Left colon (tissue), 2 donors: ENCODE measurements around the gene KLK1. TPM values are rescaled to one million over a fixed set of nuclear protein-coding genes. Genes with fewer than 3 reads are reported as not detected.
"Not testable (repeated sequence)": the region's sequence is repeated elsewhere in the genome, so short reads cannot be mapped to it uniquely, and the experiment has no call there.

Experiments
- ATAC-seq: fragments of 200-7000 bp; cut with Tn5 transposase; one replicate; pipeline ENCODE4 v1.9.1; 2020; ENCODE audit warnings: mild to moderate bottlenecking, moderate library complexity
- DNase-seq, 2 donors: peaks; one replicate each; pipeline ENCODE4 v3.0.0-alpha.2; 2020
- intact Hi-C, 2 donors: fragments of 100-400 bp; cut with DNase I in 1 of 2; cut with micrococcal nuclease in 1 of 2; formaldehyde crosslinking; loops; one replicate each; pipeline versions ENCODE4 v1.11.2 to v1.14.0; 2022; cut with DNase I, micrococcal nuclease
- total RNA-seq, 2 donors: library from RNA; stranded (reverse); fragmentation: NEBNext Ultra II Directional; extraction: Animal tissue kit (Norgen Biotek cat#: 25700); gene quantifications; one replicate each; pipeline ENCODE4 v1.2.1, GENCODE V29; 2021
- donor health status: DM: no; HTN: no; CAD: no.
- donor health status: DM: yes; HTN: yes; CAD: no.

KLK1 gene
- total RNA-seq, 2 donors from 2014 or later: 182 to 236 TPM

DNA sequence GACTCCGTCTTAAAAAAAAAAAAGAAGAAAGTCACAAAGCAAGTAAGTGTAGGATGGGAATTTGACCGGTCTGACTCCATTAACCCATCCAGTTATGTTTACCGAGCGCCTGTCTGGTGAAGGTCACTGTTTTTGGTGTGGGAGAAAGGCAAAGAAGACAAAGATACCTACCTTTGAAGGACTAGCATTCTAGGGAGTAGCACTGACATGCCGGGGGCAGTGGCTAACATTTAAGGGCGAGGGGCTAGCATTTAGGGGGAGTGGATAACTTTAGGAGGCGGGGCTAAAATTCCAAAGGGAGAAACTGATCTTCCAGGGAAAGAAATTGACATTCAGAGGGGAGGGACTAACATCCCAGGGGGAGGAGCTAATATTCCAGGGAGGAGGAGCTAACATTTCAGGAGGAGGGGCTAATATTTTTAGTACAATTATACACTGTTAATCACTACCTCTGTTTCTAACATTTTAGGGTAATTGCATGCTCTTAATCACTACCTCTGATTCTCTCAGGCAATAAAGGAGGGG is 44.6 kb downstream of the KLK1 start:
- intact Hi-C loops: no loop called here
- ATAC-seq (no peak), DNase-seq (no peak)

DNA sequence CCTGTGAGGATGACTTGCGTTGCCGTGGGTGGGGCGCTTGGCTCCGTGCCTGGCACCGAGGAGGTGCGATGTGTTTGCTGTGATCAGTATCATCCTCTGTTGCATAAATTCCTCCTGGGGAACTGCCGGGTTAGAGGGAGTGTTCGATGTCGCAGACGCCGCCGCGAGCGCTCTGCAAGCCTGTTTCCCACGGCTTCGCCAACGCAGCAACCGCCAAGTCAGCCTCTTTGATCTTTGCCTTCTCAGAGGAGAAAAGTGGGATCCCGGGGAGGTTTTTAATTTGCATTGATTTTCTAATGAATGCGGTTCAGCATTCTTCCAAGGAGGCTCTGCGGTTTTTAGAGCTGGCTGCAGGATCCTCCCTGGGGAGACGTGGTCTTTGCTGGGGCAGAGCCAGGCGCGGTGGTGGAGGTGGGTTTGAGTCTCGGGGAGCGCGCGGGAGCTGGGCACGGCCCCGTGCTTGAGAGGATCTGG is 45.7 kb downstream of the KLK1 start:
- intact Hi-C loops: no loop called here
- ATAC-seq (no peak), DNase-seq (no peak)

DNA sequence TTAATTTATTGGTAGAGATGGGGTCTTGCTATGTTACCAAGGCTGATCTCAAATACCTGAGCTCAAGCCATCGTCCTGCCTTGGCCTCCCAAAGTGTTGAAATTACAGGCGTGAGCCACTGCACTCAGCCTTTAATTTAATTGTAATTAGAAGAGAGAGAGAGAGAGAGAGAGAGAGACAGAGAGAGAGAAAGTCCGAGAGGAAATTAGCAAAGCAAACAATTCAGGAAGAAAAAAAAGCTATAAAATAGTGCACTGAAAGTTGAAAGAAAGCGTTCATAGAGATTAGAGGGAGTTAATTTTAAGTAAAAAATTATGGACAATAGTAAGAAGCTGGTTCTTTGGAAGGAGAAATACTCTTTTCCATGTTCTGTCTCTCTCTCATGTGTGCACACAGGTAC is 46.3 kb downstream of the KLK1 start:
- intact Hi-C loops: no loop called here
- ATAC-seq (no peak), DNase-seq (no peak)

- ATAC-seq (no peak), DNase-seq (no peak)
- intact Hi-C loops: no loop called here
Measured at GRCh38 chr19:50776131-50776530, 47.5 kb downstream of the KLK1 start.

DNA sequence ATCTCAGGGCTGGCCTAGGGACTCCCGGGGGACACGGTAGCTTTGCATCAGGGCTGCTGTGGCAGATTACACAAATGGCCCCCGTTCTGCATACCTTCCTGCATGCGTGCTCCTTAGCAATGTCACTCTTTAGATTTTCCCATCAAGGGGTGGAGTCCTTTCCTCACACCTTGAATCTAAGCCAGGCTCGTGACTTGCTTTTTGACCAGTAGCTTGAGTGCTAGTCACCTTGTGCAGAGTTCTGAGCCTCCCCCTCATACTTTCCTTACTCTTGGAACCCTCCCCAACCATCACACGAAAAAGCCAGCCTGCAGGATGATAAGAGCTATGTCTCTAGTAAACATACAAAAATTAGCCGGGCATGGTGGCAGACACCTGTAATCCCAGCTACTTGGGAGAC is 50.1 kb downstream of the KLK1 start:
- ATAC-seq, intact Hi-C loops, DNase-seq: not testable (repeated sequence)

DNA sequence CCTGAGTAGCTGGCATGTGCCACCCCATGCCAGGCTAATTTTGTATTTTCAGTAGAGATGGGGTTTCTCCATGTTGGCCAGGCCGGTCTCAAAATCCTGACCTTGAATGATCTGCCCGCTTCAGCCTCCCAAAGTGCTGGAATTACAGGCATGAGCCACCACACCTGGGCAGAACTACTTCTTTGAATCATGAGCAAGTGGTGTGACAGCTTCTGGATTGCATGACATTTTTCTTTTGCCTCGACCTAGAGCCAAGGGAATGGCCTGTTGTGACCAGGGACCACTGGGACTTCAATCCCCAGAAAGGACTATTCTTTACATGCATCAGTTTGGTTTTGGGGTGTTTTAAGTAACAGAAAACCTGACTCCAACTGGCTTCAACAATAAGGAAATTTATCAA is 50.7 kb downstream of the KLK1 start:
- ATAC-seq, intact Hi-C loops, DNase-seq: not testable (repeated sequence)

GRCh38 chr19:50772476-50772875 is 51.1 kb downstream of the KLK1 start:
- DNase-seq (no peak), ATAC-seq (no peak)
- intact Hi-C loops: no loop called here

GRCh38 chr19:50770888-50771287 is 52.7 kb downstream of the KLK1 start:
- ATAC-seq: no peak
- intact Hi-C loops: no loop called here
- DNase-seq: no peak

DNA sequence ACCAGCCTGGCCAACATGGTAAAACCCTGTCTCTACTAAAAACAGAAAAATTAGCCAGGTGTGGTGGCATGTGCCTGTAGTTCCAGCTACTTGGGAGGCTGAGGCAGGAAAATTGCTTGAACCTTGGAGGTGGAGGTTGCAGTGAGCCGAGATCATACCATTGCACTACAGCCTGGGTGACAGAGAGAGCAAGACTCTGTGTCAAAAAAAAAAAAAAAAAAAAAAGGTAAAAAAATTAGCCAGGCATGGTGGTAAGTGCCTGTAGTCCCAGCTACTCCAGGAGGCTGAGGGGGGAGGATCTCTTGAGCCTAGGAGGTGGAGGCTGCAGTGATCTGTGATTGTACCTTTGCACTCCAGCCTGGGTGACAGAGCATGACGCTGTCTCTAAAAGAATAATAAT is 53.4 kb downstream of the KLK1 start, which contains the start of gene GPR32:
GPR32 (plus strand) TSS at position 301 of the 400 bp plus-strand sequence. CDS start 137 bp downstream, outside the sequence.
- ATAC-seq, DNase-seq, intact Hi-C loops: not testable (repeated sequence)

Other genes with a start within 250 kb of the KLK1 start
- gene SYT3, start 183.9 kb downstream of the KLK1 start, total RNA-seq: not detected
- not detected for gene C19orf81, start 174.3 kb downstream of the KLK1 start, total RNA-seq
- gene SHANK1, start 104.0 kb downstream of the KLK1 start, total RNA-seq: under 1 TPM; 0.21 to 0.36 TPM
- gene CLEC11A, start 100.4 kb downstream of the KLK1 start, total RNA-seq: 1 to 10 TPM; 2.1 to 5.7 TPM
- gene GPR32, start 53.3 kb downstream of the KLK1 start, total RNA-seq: not detected
- not detected for gene ACP4, start 33.4 kb downstream of the KLK1 start, total RNA-seq
- gene KLK15, start 9.8 kb upstream of the KLK1 start, total RNA-seq: 1 to 10 TPM; 4.5 to 8.5 TPM
- 10 to 100 TPM in 1 of 2 donors, 1 to 10 TPM in 1; 5.7 to 11.7 TPM for gene KLK3, start 31.1 kb upstream of the KLK1 start, total RNA-seq
- gene KLK2, start 49.7 kb upstream of the KLK1 start, total RNA-seq: under 1 TPM in 1 of 2 donors, not detected in 1; 0.12 TPM
- 1 to 10 TPM; 3.5 to 6.4 TPM for gene KLK4, start 87.6 kb upstream of the KLK1 start, total RNA-seq
- gene KLK5, start 129.3 kb upstream of the KLK1 start, total RNA-seq: not detected
- not detected for gene KLK6, start 145.8 kb upstream of the KLK1 start, total RNA-seq
- gene KLK7, start 160.1 kb upstream of the KLK1 start, total RNA-seq: not detected
- gene KLK8, start 177.8 kb upstream of the KLK1 start, total RNA-seq: not detected
- under 1 TPM; 0.37 to 0.70 TPM for gene KLK10, start 195.9 kb upstream of the KLK1 start, total RNA-seq
- under 1 TPM; 0.47 to 0.64 TPM for gene KLK11, start 202.8 kb upstream of the KLK1 start, total RNA-seq
- gene KLK12, start 211.2 kb upstream of the KLK1 start, total RNA-seq: under 1 TPM; 0.73 to 0.81 TPM
- under 1 TPM; 0.43 to 0.98 TPM for gene KLK13, start 241.3 kb upstream of the KLK1 start, total RNA-seq